Stimulated activated naive CD8-positive, alpha-beta T cell treated with anti-CD3 and anti-CD28 coated beads, Interleukin-15, Interleukin-2, amounts not matched to agents 100 ng/mL and 50 ng/mL, for 24 hours (primary cell): ENCODE data around the gene EXOC1.
A peak's percentile ranks its signal among the peaks of the same experiment; 100 is the strongest.

Experiments used
- H3K27ac Mint-ChIP-seq: one replicate; pipeline ENCODE4 v1.8.0; 2021; ENCODE audit warnings: mild to moderate bottlenecking, mixed read lengths
- H3K27me3 Mint-ChIP-seq: one replicate; pipeline ENCODE4 v1.8.0; 2021; ENCODE audit warnings: mixed read lengths
- H3K36me3 Mint-ChIP-seq: one replicate; pipeline ENCODE4 v1.8.0; 2021; ENCODE audit warnings: low read depth, mixed read lengths
- H3K4me1 Mint-ChIP-seq: one replicate; pipeline ENCODE4 v1.8.0; 2021; ENCODE audit warnings: low read depth, mixed read lengths
- H3K4me3 Mint-ChIP-seq: one replicate; pipeline ENCODE4 v1.8.0; 2021; ENCODE audit warnings: mild to moderate bottlenecking, mixed read lengths
- H3K9me3 Mint-ChIP-seq: one replicate; pipeline ENCODE4 v1.8.0; 2021; ENCODE audit warnings: mixed read lengths

Gene EXOC1

GRCh38 chr4:55938481-55938880, 85.0 kb downstream of the EXOC1 start:
- Mint-ChIP-seq H3K9me3 (peaks cover 21% of the 10 kb centered on the region), H3K36me3 (peaks cover 31% of the 10 kb centered on the region), H3K27me3 (no peaks in the 10 kb centered on the region), H3K4me3 (no peak overlapping the region), H3K27ac (no peak overlapping the region), H3K4me1 (no peaks in the 10 kb centered on the region)

GRCh38 chr4:55939421-55939820, 86.0 kb downstream of the EXOC1 start:
- Mint-ChIP-seq H3K27ac (no peak overlapping the region), H3K4me1 (no peaks in the 10 kb centered on the region), H3K9me3 (peaks cover 21% of the 10 kb centered on the region), H3K4me3 (no peak overlapping the region), H3K27me3 (no peaks in the 10 kb centered on the region), H3K36me3 (peaks cover 31% of the 10 kb centered on the region)

GRCh38 chr4:55941881-55942396, 88.5 kb downstream of the EXOC1 start:
- H3K4me3 Mint-ChIP-seq, result no peak overlapping the region
- H3K4me1 Mint-ChIP-seq, result peaks cover 11% of the 10 kb centered on the region
- no peak overlapping the region for H3K27ac Mint-ChIP-seq
- H3K36me3 Mint-ChIP-seq, result peaks cover 23% of the 10 kb centered on the region
- H3K27me3 Mint-ChIP-seq, result no peaks in the 10 kb centered on the region
- H3K9me3 Mint-ChIP-seq, result peaks cover 16% of the 10 kb centered on the region

- Mint-ChIP-seq H3K27ac (peak overlapping the region; percentile 87), H3K4me3 (peak overlapping the region; percentile 87), H3K4me1 (peaks cover 51% of the 10 kb centered on the region), H3K27me3 (no peaks in the 10 kb centered on the region), H3K9me3 (no peaks in the 10 kb centered on the region), H3K36me3 (peaks cover 4% of the 10 kb centered on the region)
Observed at GRCh38 chr4:55947254-55947882, 93.9 kb downstream of the EXOC1 start.

GRCh38 chr4:55947912-55948725, 94.7 kb downstream of the EXOC1 start:
- H3K27ac Mint-ChIP-seq, result peak overlapping the region; percentile 87
- H3K27me3 Mint-ChIP-seq, result no peaks in the 10 kb centered on the region
- H3K9me3 Mint-ChIP-seq, result no peaks in the 10 kb centered on the region
- H3K36me3 Mint-ChIP-seq, result peaks cover 11% of the 10 kb centered on the region
- peak overlapping the region; percentile 87 for H3K4me3 Mint-ChIP-seq
- peaks cover 51% of the 10 kb centered on the region for H3K4me1 Mint-ChIP-seq

GRCh38 chr4:55948726-55949481, 95.5 kb downstream of the EXOC1 start, which contains the start of gene CEP135:
Gene CEP135 (plus strand): TSS chr4:55948945. CDS start chr4:55952131, 3,186 bp downstream.
- Mint-ChIP-seq H3K4me1 (peaks cover 51% of the 10 kb centered on the region), H3K4me3 (peak within 1 kb of the TSS; percentile 87), H3K27me3 (no peaks in the 10 kb centered on the region), H3K36me3 (peaks cover 15% of the 10 kb centered on the region), H3K9me3 (no peaks in the 10 kb centered on the region), H3K27ac (peak within 1 kb of the TSS; percentile 94)

- Mint-ChIP-seq H3K4me3 (peak overlapping the region; percentile 87), H3K4me1 (peaks cover 51% of the 10 kb centered on the region), H3K9me3 (no peaks in the 10 kb centered on the region)
Observed at GRCh38 chr4:55949482-55949802, 96.0 kb downstream of the EXOC1 start.

GRCh38 chr4:55951191-55951922, 97.9 kb downstream of the EXOC1 start:
- Mint-ChIP-seq H3K4me3 (peak overlapping the region; percentile 61), H3K36me3 (peaks cover 35% of the 10 kb centered on the region), H3K9me3 (no peaks in the 10 kb centered on the region), H3K4me1 (peaks cover 44% of the 10 kb centered on the region), H3K27ac (no peak overlapping the region), H3K27me3 (no peaks in the 10 kb centered on the region)

More at GRCh38 chr4:55949482-55949802, 96.0 kb downstream of the EXOC1 start:
- peak overlapping the region; percentile 94 for H3K27ac Mint-ChIP-seq
- H3K27me3 Mint-ChIP-seq, result no peaks in the 10 kb centered on the region
- H3K36me3 Mint-ChIP-seq, result peaks cover 21% of the 10 kb centered on the region
